ENCODE results near the gene PPRC1. TPM values are rescaled to one million over a fixed set of nuclear protein-coding genes. Genes with fewer than 3 reads are reported as not detected.

PPRC1 gene
- total and polyA plus RNA-seq, 12 donors: 11.1 to 39.9 (median 22.4) TPM

DNA sequence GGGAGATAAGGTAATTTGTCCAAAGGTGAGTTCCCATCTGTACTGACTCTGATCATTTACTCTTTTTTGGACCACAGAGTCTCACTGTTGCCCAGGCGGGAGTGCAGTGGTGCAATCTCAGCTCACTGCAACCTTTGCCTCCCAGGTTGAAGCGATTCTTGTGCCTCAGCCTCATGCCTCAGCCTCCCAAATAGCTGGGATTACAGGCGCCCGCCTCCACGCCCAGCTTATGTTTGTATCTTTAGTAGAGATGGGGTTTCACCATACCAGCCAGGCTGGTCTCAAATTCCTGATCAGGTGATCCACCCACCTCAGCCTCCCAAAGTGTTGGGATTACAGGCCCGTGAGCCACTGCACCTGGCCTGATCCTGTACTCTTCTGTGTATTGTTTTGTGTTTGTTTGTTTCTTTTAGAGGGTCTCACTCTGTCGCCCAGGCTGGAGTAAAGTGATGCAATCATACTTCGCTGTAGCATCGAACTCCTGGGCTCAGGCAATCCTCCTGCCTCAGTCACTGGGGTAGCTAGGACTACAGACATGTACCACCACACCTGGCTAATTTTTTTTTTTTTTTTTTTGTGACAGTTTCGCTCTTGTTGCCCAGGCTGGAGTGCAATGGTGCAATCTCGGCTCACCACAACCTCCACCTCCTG lies 21.8 kb downstream of the PPRC1 start:
- Histone ChIP-seq H3K4me1 (replicated peaks in 1 of 2) (peaks cover 8 to 16% of the 10 kb centered on the region in 2 donors), H3K27ac (no peak overlapping the region), H3K27me3 (no peaks in the 10 kb centered on the region), H3K4me3 (no peak overlapping the region), H3K9me3 (replicated peaks in 1 of 3) (no peaks in the 10 kb centered on the region), H3K36me3 (replicated peaks in 1 of 2) (peaks cover 0 to 40% of the 10 kb centered on the region in 2 donors)
- TF ChIP-seq CTCF (IDR thresholded peaks at IDR 0.05): no peak
- TF ChIP-seq POLR2A (IDR thresholded peaks at IDR 0.05): no peak
- 89 to 95% (median 94%) methylated on average over 11 of the region's 11 CpGs for WGBS, 4 donors
- intact Hi-C loops (cut with DNase I): no loop called here
- no peak for DNase-seq

- no peak for TF ChIP-seq CTCF (IDR thresholded peaks at IDR 0.05)
- TF ChIP-seq POLR2A (IDR thresholded peaks at IDR 0.05): no peak
- intact Hi-C loops (cut with DNase I): no loop called here
- Histone ChIP-seq H3K4me1 (replicated peaks in 1 of 2) (peaks cover 8 to 10% of the 10 kb centered on the region in 2 donors), H3K9me3 (replicated peaks in 1 of 3) (no peaks in the 10 kb centered on the region), H3K27ac (no peak overlapping the region), H3K27me3 (no peaks in the 10 kb centered on the region), H3K36me3 (replicated peaks in 1 of 2) (peaks cover 0 to 57% of the 10 kb centered on the region in 2 donors), H3K4me3 (no peak overlapping the region)
- 91 to 96% (median 93%) methylated on average over 3 of the region's 3 CpGs for WGBS, 4 donors
- no peak for DNase-seq
These were observed 24.4 kb downstream of the PPRC1 start for GRCh38 chr10:102157224-102157623.

- no peaks in the 10 kb centered on the region for H3K9me3 ChIP-seq (replicated peaks in 1 of 3)
- no peak for TF ChIP-seq POLR2A (IDR thresholded peaks at IDR 0.05)
- TF ChIP-seq CTCF (IDR thresholded peaks at IDR 0.05): no peak
- H3K4me3 ChIP-seq: no peak overlapping the region
- WGBS, 4 donors: 86 to 91% (median 87%) methylated on average over 5 of the region's 5 CpGs
- intact Hi-C loops (cut with DNase I): no loop called here
- no peak for DNase-seq
- H3K27me3 ChIP-seq: no peaks in the 10 kb centered on the region
- no peak overlapping the region for H3K27ac ChIP-seq
- H3K36me3 ChIP-seq (replicated peaks in 1 of 2): peaks cover 0 to 75% of the 10 kb centered on the region in 2 donors
- H3K4me1 ChIP-seq (replicated peaks in 1 of 2): no peaks in the 10 kb centered on the region
These were observed 26.3 kb downstream of the PPRC1 start for GRCh38 chr10:102159051-102159597.

- intact Hi-C loops (cut with DNase I): no loop called here
- TF ChIP-seq POLR2A (IDR thresholded peaks at IDR 0.05) (no peak), CTCF (IDR thresholded peaks at IDR 0.05) (no peak)
- Histone ChIP-seq H3K27ac (no peak overlapping the region), H3K4me3 (no peak overlapping the region), H3K4me1 (replicated peaks in 1 of 2) (no peaks in the 10 kb centered on the region), H3K36me3 (replicated peaks in 1 of 2) (peaks cover 0 to 75% of the 10 kb centered on the region in 2 donors), H3K9me3 (replicated peaks in 1 of 3) (no peaks in the 10 kb centered on the region), H3K27me3 (no peaks in the 10 kb centered on the region)
- no peak for DNase-seq
- WGBS, 4 donors: 86 to 96% (median 94%) methylated on average over 4 of the region's 4 CpGs
These were observed 27.0 kb downstream of the PPRC1 start for GRCh38 chr10:102159831-102160230.

Measured in adrenal gland (tissue), 12 donors.